HepG2 (cell line): ENCODE measurements around the gene FAM174B. TPM values are rescaled to one million over a fixed set of nuclear protein-coding genes. Genes with fewer than 3 reads are reported as not detected.

ENCODE experiments used
- ELF3 ChIP-seq: IDR thresholded peaks from 2 replicates; pipeline ENCODE4 v1.6.1; 2016; ENCODE audit warnings: missing genetic modification reagents, missing compliant biosample characterization
- GATAD2A ChIP-seq: IDR thresholded peaks from 2 replicates; pipeline ENCODE4 v1.6.1; 2016
- MYNN ChIP-seq: sonication (generic); formaldehyde crosslinking; IDR thresholded peaks from 2 replicates; pipeline ENCODE4 v1.4.0; 2020; ENCODE audit warnings: mild to moderate bottlenecking, low read depth, missing genetic modification reagents
- PCBP1 ChIP-seq: fragments of 200-400 bp; formaldehyde crosslinking; IDR thresholded peaks from 2 replicates; pipeline ENCODE4 v1.6.1; 2017; ENCODE audit warnings: mild to moderate bottlenecking, low read depth, low read length, borderline replicate concordance
- POGZ ChIP-seq: sonication (generic); formaldehyde crosslinking; IDR thresholded peaks from 2 replicates; pipeline ENCODE4 v1.4.0; 2020; ENCODE audit warnings: mild to moderate bottlenecking, missing genetic modification reagents
- POLR2A ChIP-seq, 2 experiments: IDR thresholded peaks; 2 replicates each; pipeline ENCODE4 v1.6.1; 2011; ENCODE audit warnings: low read depth in 2 of 2, low read length in 2 of 2, mild to moderate bottlenecking in 1 of 2, moderate library complexity in 1 of 2; ENCODE audit not compliant: insufficient read depth in 1 of 2
- SNAI1 ChIP-seq: sonication (generic); formaldehyde crosslinking; IDR thresholded peaks from 2 replicates; pipeline ENCODE4 v1.5.0; 2020; ENCODE audit warnings: mild to moderate bottlenecking, missing genetic modification reagents, borderline replicate concordance
- SP1 ChIP-seq, 2 experiments: fragments of 450-650 bp in 1 of 2; sonication (generic) in 1 of 2; formaldehyde crosslinking in 1 of 2; IDR thresholded peaks; 2 replicates each; pipeline versions ENCODE4 v1.4.0 to v1.6.1; 2016 to 2020; ENCODE audit warnings: missing genetic modification reagents in 1 of 2
- U2AF1 ChIP-seq: fragments of 200-400 bp; formaldehyde crosslinking; optimal IDR thresholded peaks from 2 replicates; pipeline ENCODE3; 2017; ENCODE audit warnings: mild to moderate bottlenecking, low read depth, low read length
- ZBTB20 ChIP-seq: sonication (generic); formaldehyde crosslinking; IDR thresholded peaks from 2 replicates; pipeline ENCODE4 v1.8.1; 2023; ENCODE audit warnings: missing genetic modification reagents, low read depth, mild to moderate bottlenecking, borderline replicate concordance
- ZFYVE20 ChIP-seq: sonication (generic); formaldehyde crosslinking; IDR thresholded peaks from 2 replicates; pipeline ENCODE4 v1.8.0; 2023; ENCODE audit warnings: low read depth, mild to moderate bottlenecking, moderate library complexity, missing genetic modification reagents, borderline replicate concordance
- ZNF160 ChIP-seq: sonication (generic); formaldehyde crosslinking; IDR thresholded peaks from 2 replicates; pipeline ENCODE4 v1.8.0; 2022; ENCODE audit warnings: mild to moderate bottlenecking, inconsistent platforms, missing genetic modification reagents
- ZNF207 ChIP-seq: fragments of 450-650 bp; IDR thresholded peaks from 2 replicates; pipeline ENCODE4 v1.6.1; 2016; ENCODE audit warnings: antibody characterized with exemption, borderline replicate concordance
- ZNF260 ChIP-seq: sonication (generic); formaldehyde crosslinking; IDR thresholded peaks from 2 replicates; pipeline ENCODE4 v1.4.0; 2020; ENCODE audit warnings: missing genetic modification reagents, low read depth, mild to moderate bottlenecking, borderline replicate concordance
- ZNF501 ChIP-seq: sonication (generic); formaldehyde crosslinking; IDR thresholded peaks from 2 replicates; pipeline ENCODE4 v1.5.1; 2020; ENCODE audit warnings: mild to moderate bottlenecking, moderate library complexity, missing genetic modification reagents
- ZNF782 ChIP-seq: sonication (generic); formaldehyde crosslinking; IDR thresholded peaks from 2 replicates; pipeline ENCODE4 v1.4.0; 2020; ENCODE audit warnings: missing genetic modification reagents, mild to moderate bottlenecking, borderline replicate concordance
- polyA plus RNA-seq, 8 experiments: library from polyadenylated mRNA; depleted of rRNA in 3 of 8; stranded (reverse) in 7 of 8; unstranded in 1 of 8; fragments of >200 nt; fragmentation: Illumina TruSeq in 4 of 8; extraction: Trizol in 4 of 8; gene quantifications; 2 replicates each; pipeline versions ENCODE4 v1.2.1 to v1.2.3, GENCODE V29; 2011 to 2016; ENCODE audit warnings: low read depth in 4 of 8, missing spikeins in 1 of 8, mixed read lengths in 1 of 8; ENCODE audit not compliant: insufficient read depth in 1 of 8
- total RNA-seq, 5 experiments: library from RNA; depleted of rRNA; stranded (reverse); fragments of >200 nt; fragmentation: Illumina TruSeq; extraction: Trizol; gene quantifications; 2 replicates each; pipeline ENCODE4 v1.2.3, GENCODE V29; 2016; ENCODE audit warnings: low read depth in 1 of 5
- TF ChIP-seq, protein P1 (sequence below): IDR thresholded peaks from 2 replicates; pipeline ENCODE4 v1.6.1; 2016; ENCODE audit warnings: control low read depth
- TF ChIP-seq, protein P2 (sequence below): sonication (generic); formaldehyde crosslinking; IDR thresholded peaks from 2 replicates; pipeline ENCODE4 v1.5.0; 2020; ENCODE audit warnings: missing genetic modification reagents
- TF ChIP-seq, protein P3 (sequence below): sonication (generic); formaldehyde crosslinking; IDR thresholded peaks from 2 replicates; pipeline ENCODE4 v1.4.0; 2020; ENCODE audit warnings: missing genetic modification reagents
- TF ChIP-seq, protein P4 (sequence below): sonication (generic); formaldehyde crosslinking; IDR thresholded peaks from 2 replicates; pipeline ENCODE4 v1.5.1; 2020; ENCODE audit warnings: missing genetic modification reagents, mild to moderate bottlenecking, borderline replicate concordance
- TF ChIP-seq, protein P5 (sequence below): sonication (generic); formaldehyde crosslinking; IDR thresholded peaks from 2 replicates; pipeline ENCODE4 v1.4.0; 2020; ENCODE audit warnings: missing genetic modification reagents
- TF ChIP-seq, protein P6 (sequence below): IDR thresholded peaks from 2 replicates; pipeline ENCODE4 v1.6.1; 2016; ENCODE audit warnings: missing genetic modification reagents, missing compliant biosample characterization

FAM174B gene
- total and polyA plus RNA-seq, 2 of the 13 experiments (the other 11 are each of a cell fraction or from before 2014, with no cell fraction given): 0.90 to 2.1 TPM

DNA sequence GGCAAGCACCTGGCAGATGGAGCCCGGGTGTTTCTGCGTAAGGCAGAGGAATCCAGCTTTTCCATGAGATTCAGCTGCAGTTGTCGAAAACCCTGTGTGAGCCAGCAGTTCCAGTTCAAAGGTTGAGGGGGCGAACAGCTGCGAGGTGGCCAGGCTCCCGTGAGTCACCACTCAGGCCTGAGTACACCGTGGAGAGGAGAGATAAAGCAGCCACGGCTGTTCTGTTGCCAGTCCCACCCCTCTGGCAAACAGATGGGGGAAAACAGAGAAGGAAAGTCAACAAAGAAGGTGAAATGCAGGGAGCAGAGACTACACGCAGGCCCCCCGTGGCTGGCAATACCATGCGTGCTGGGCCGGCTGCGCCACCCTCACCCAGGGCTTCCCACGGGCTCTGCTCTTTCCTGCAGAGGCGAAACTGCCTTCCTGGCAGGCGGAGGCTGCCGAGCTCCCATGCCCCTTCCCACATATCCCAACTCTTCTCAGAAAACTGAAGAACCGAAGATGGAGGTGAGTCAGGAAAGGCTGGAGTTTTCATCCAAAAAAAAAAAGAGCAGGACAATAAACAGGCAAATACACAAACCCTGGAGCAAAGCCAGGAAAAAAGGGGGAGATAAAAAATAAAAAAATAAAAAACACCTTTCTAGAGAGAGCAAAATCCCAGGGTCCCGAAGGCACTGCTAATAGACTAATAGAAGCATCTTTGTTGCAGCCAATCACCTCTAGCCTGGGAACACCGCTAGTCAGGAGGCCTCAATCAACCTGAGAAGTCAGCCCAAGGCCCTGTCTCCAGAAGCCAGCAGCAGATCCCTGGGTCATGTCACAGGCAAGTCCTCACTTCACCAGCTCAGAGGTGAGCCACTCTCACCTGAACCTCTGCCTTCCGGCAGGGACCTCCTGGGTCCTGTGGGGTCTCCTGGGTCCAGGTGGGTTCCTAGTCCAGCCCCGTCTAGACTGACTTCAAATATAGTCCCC, 37.7 kb downstream of the FAM174B start (continued):
- TF ChIP-seq GATAD2A: peak; percentile 88
- no peak for TF ChIP-seq ZNF260 (CRISPR knock-in tag)
- TF ChIP-seq ZNF160 (CRISPR knock-in tag): no peak; the same call in 1 of the 2 replicates
- TF ChIP-seq, protein P1, sequence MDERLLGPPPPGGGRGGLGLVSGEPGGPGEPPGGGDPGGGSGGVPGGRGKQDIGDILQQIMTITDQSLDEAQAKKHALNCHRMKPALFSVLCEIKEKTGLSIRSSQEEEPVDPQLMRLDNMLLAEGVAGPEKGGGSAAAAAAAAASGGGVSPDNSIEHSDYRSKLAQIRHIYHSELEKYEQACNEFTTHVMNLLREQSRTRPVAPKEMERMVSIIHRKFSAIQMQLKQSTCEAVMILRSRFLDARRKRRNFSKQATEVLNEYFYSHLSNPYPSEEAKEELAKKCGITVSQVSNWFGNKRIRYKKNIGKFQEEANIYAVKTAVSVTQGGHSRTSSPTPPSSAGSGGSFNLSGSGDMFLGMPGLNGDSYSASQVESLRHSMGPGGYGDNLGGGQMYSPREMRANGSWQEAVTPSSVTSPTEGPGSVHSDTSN (CRISPR knock-in tag): no peak
- TF ChIP-seq PCBP1: no peak
- TF ChIP-seq ZBTB20 (CRISPR knock-in tag): peak; percentile 36; the same call in 1 of the 2 replicates
- no peak for TF ChIP-seq POLR2A (IDR thresholded peaks at IDR 0.05; ENCODE audit: insufficient read depth in 1 of 2, low read depth in 2 of 2, low read length in 2 of 2)
- peak; percentile 19; the same call in 1 of the 2 replicates for TF ChIP-seq ZNF501 (CRISPR knock-in tag)
- TF ChIP-seq, protein P2, sequence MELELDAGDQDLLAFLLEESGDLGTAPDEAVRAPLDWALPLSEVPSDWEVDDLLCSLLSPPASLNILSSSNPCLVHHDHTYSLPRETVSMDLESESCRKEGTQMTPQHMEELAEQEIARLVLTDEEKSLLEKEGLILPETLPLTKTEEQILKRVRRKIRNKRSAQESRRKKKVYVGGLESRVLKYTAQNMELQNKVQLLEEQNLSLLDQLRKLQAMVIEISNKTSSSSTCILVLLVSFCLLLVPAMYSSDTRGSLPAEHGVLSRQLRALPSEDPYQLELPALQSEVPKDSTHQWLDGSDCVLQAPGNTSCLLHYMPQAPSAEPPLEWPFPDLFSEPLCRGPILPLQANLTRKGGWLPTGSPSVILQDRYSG (CRISPR knock-in tag): no peak
- TF ChIP-seq ZNF782 (CRISPR knock-in tag): no peak
- TF ChIP-seq, protein P3, sequence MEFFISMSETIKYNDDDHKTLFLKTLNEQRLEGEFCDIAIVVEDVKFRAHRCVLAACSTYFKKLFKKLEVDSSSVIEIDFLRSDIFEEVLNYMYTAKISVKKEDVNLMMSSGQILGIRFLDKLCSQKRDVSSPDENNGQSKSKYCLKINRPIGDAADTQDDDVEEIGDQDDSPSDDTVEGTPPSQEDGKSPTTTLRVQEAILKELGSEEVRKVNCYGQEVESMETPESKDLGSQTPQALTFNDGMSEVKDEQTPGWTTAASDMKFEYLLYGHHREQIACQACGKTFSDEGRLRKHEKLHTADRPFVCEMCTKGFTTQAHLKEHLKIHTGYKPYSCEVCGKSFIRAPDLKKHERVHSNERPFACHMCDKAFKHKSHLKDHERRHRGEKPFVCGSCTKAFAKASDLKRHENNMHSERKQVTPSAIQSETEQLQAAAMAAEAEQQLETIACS (CRISPR knock-in tag): no peak
- TF ChIP-seq SP1 (IDR thresholded peaks at IDR 0.05): no peak
- TF ChIP-seq SP1 (CRISPR knock-in tag; IDR thresholded peaks at IDR 0.05): no peak
- TF ChIP-seq U2AF1: no peak
- 0 out of 2 replicates have a peak, but pooled peaks have one; percentile 37 for TF ChIP-seq POGZ
- TF ChIP-seq SNAI1 (CRISPR knock-in tag): no peak
- TF ChIP-seq MYNN: no peak
- TF ChIP-seq ZFYVE20: no peak
- no peak for TF ChIP-seq ZNF207
- 0 out of 2 replicates have a peak, but pooled peaks have one; percentile 9 for TF ChIP-seq ELF3
- TF ChIP-seq, protein P4, sequence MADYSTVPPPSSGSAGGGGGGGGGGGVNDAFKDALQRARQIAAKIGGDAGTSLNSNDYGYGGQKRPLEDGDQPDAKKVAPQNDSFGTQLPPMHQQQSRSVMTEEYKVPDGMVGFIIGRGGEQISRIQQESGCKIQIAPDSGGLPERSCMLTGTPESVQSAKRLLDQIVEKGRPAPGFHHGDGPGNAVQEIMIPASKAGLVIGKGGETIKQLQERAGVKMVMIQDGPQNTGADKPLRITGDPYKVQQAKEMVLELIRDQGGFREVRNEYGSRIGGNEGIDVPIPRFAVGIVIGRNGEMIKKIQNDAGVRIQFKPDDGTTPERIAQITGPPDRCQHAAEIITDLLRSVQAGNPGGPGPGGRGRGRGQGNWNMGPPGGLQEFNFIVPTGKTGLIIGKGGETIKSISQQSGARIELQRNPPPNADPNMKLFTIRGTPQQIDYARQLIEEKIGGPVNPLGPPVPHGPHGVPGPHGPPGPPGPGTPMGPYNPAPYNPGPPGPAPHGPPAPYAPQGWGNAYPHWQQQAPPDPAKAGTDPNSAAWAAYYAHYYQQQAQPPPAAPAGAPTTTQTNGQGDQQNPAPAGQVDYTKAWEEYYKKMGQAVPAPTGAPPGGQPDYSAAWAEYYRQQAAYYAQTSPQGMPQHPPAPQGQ (CRISPR knock-in tag): 0 out of 2 replicates have a peak, but pooled peaks have one; percentile 66
- TF ChIP-seq, protein P5, sequence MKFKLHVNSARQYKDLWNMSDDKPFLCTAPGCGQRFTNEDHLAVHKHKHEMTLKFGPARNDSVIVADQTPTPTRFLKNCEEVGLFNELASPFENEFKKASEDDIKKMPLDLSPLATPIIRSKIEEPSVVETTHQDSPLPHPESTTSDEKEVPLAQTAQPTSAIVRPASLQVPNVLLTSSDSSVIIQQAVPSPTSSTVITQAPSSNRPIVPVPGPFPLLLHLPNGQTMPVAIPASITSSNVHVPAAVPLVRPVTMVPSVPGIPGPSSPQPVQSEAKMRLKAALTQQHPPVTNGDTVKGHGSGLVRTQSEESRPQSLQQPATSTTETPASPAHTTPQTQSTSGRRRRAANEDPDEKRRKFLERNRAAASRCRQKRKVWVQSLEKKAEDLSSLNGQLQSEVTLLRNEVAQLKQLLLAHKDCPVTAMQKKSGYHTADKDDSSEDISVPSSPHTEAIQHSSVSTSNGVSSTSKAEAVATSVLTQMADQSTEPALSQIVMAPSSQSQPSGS (CRISPR knock-in tag): no peak
- TF ChIP-seq, protein P6, sequence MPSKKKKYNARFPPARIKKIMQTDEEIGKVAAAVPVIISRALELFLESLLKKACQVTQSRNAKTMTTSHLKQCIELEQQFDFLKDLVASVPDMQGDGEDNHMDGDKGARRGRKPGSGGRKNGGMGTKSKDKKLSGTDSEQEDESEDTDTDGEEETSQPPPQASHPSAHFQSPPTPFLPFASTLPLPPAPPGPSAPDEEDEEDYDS (CRISPR knock-in tag): no peak
